Mammary epithelial cell (primary cell): ENCODE data around the gene PARD3.

Experiments used
- CTCF ChIP-seq, 2 donors: IDR thresholded peaks in 1 of 2; conservative IDR thresholded peaks in 1 of 2; 2 replicates each; pipeline ENCODE4 v1.5.1; 2011 to 2012; ENCODE audit warnings: inconsistent platforms in 2 of 2, low read length in 2 of 2, mild to moderate bottlenecking in 2 of 2, control low read depth in 1 of 2, low read depth in 1 of 2; ENCODE audit not compliant: insufficient read depth in 1 of 2; ENCODE audit errors: extremely low read depth in 1 of 2
- EZH2 ChIP-seq: IDR thresholded peaks from 2 replicates; pipeline ENCODE4 v1.6.1; 2012; ENCODE audit warnings: low read length, inconsistent platforms, borderline replicate concordance

- TF ChIP-seq CTCF (conservative IDR thresholded peaks at IDR 0.05 in 1 of 2, IDR thresholded peaks at IDR 0.05 in 1 of 2; ENCODE audit: extremely low read depth in 1 of 2, insufficient read depth in 1 of 2, low read depth in 1 of 2, low read length in 2 of 2): no peak
- no peak for TF ChIP-seq EZH2
These were observed 72.6 kb downstream of the PARD3 start for GRCh38 chr10:34742456-34742855.
